GM12878 (cell line): ENCODE measurements around the gene SMG6. TPM values are rescaled to one million over a fixed set of nuclear protein-coding genes. Genes with fewer than 3 reads are reported as not detected.
A peak's percentile ranks its signal among the peaks of the same experiment; 100 is the strongest.

ENCODE experiments used
- BCL11A ChIP-seq: IDR thresholded peaks from 2 replicates; pipeline ENCODE4 v1.6.1; 2011; ENCODE audit warnings: low read depth, low read length
- BCLAF1 ChIP-seq: fragments of 450-650 bp; IDR thresholded peaks from 2 replicates; pipeline ENCODE4 v1.6.1; 2017; ENCODE audit warnings: antibody characterized with exemption, mild to moderate bottlenecking, moderate library complexity
- BMI1 ChIP-seq: fragments of 450-650 bp; IDR thresholded peaks from 2 replicates; pipeline ENCODE4 v1.6.1; 2016; ENCODE audit warnings: mild to moderate bottlenecking, moderate library complexity, borderline replicate concordance
- CBFB ChIP-seq: IDR thresholded peaks from 2 replicates; pipeline ENCODE4 v1.6.1; 2016; ENCODE audit warnings: antibody characterized with exemption, low read depth
- CBX5 ChIP-seq: sonication (generic); IDR thresholded peaks from 2 replicates; pipeline ENCODE4 v1.6.1; 2016; ENCODE audit warnings: low read depth, moderate library complexity, mild to moderate bottlenecking, inconsistent platforms
- CHD1 ChIP-seq: IDR thresholded peaks from 2 replicates; pipeline ENCODE4 v1.6.1; 2012; ENCODE audit warnings: low read depth, low read length, improper control_type of control experiment
- CREB1 ChIP-seq: IDR thresholded peaks from 2 replicates; pipeline ENCODE4 v1.6.1; 2012; ENCODE audit warnings: low read depth, mild to moderate bottlenecking, inconsistent platforms
- CREM ChIP-seq: IDR thresholded peaks from 2 replicates; pipeline ENCODE4 v1.6.1; 2014; ENCODE audit warnings: antibody characterized with exemption, low read depth
- DPF2 ChIP-seq: fragments of 450-650 bp; IDR thresholded peaks from 2 replicates; pipeline ENCODE4 v1.6.1; 2017; ENCODE audit warnings: mild to moderate bottlenecking
- ETV6 ChIP-seq, 2 experiments: fragments of 450-650 bp in 1 of 2; IDR thresholded peaks in 1 of 2; conservative IDR thresholded peaks in 1 of 2; 2 replicates each; pipeline ENCODE4 v1.6.1; 2014; ENCODE audit warnings: antibody characterized with exemption in 1 of 2, borderline replicate concordance in 1 of 2, low read depth in 1 of 2, mild to moderate bottlenecking in 1 of 2, moderate library complexity in 1 of 2
- IRF3 ChIP-seq: fragments of 450-650 bp; IDR thresholded peaks from 2 replicates; pipeline ENCODE4 v1.6.1; 2014; ENCODE audit warnings: mild to moderate bottlenecking
- KAT2A ChIP-seq: conservative IDR thresholded peaks from 2 replicates; pipeline ENCODE4 v1.6.1; 2011; ENCODE audit warnings: low read depth, low read length; ENCODE audit not compliant: control insufficient read depth
- MAX ChIP-seq: IDR thresholded peaks from 2 replicates; pipeline ENCODE4 v1.6.1; 2012; ENCODE audit warnings: low read depth, low read length, improper control_type of control experiment
- MTA3 ChIP-seq: IDR thresholded peaks from 2 replicates; pipeline ENCODE4 v1.6.1; 2012; ENCODE audit warnings: low read length, inconsistent platforms, borderline replicate concordance
- MXI1 ChIP-seq: fragments of 150-350 bp; IDR thresholded peaks from 2 replicates; pipeline ENCODE4 v1.6.1; 2011; ENCODE audit warnings: low read depth, mild to moderate bottlenecking, inconsistent platforms, low read length, improper control_type of control experiment
- NFIC ChIP-seq: IDR thresholded peaks from 2 replicates; pipeline ENCODE4 v1.6.1; 2012; ENCODE audit warnings: low read depth, mild to moderate bottlenecking, inconsistent platforms, low read length, moderate library complexity
- NFYB ChIP-seq: IDR thresholded peaks from 2 replicates; pipeline ENCODE4 v1.6.1; 2011; ENCODE audit warnings: low read depth, mild to moderate bottlenecking, low read length, improper control_type of control experiment, moderate library complexity; ENCODE audit not compliant: insufficient read depth
- POLR2AphosphoS5 ChIP-seq: IDR thresholded peaks from 2 replicates; pipeline ENCODE4 v1.6.1; 2011; ENCODE audit warnings: mild to moderate bottlenecking, low read length, inconsistent platforms
- POU2F2 ChIP-seq: IDR thresholded peaks from 3 replicates; pipeline ENCODE4 v1.6.1; 2011; ENCODE audit warnings: low read depth, mild to moderate bottlenecking, low read length, borderline replicate concordance
- RFX5 ChIP-seq: IDR thresholded peaks from 2 replicates; pipeline ENCODE4 v1.6.1; 2011; ENCODE audit warnings: low read depth, low read length, improper control_type of control experiment
- STAT1 ChIP-seq: fragments of 450-650 bp; conservative IDR thresholded peaks from 2 replicates; pipeline ENCODE4 v1.6.1; 2014; ENCODE audit warnings: antibody characterized with exemption, mild to moderate bottlenecking
- SUPT20H ChIP-seq: IDR thresholded peaks from 2 replicates; pipeline ENCODE4 v1.6.1; 2011; ENCODE audit warnings: low read depth, mild to moderate bottlenecking, low read length, moderate library complexity, borderline replicate concordance; ENCODE audit not compliant: control insufficient read depth
- USF1 ChIP-seq: IDR thresholded peaks from 2 replicates; pipeline ENCODE4 v1.6.1; 2011; ENCODE audit warnings: borderline replicate concordance, low read depth, mild to moderate bottlenecking, moderate library complexity, mixed read lengths, low read length; ENCODE audit not compliant: insufficient read depth; ENCODE audit errors: extremely low read length
- ZBED1 ChIP-seq: IDR thresholded peaks from 2 replicates; pipeline ENCODE4 v1.6.1; 2016; ENCODE audit warnings: borderline replicate concordance
- ZNF384 ChIP-seq: IDR thresholded peaks from 2 replicates; pipeline ENCODE4 v1.6.1; 2012; ENCODE audit warnings: low read depth, mild to moderate bottlenecking, low read length, improper control_type of control experiment, borderline replicate concordance
- ZSCAN29 ChIP-seq: fragments of 450-650 bp; IDR thresholded peaks from 2 replicates; pipeline ENCODE4 v1.6.1; 2017; ENCODE audit warnings: mild to moderate bottlenecking, moderate library complexity
- ZZZ3 ChIP-seq: IDR thresholded peaks from 2 replicates; pipeline ENCODE4 v1.6.1; 2011; ENCODE audit warnings: low read depth; ENCODE audit not compliant: control insufficient read depth, insufficient read length
- polyA plus RNA-seq, 11 experiments: library from polyadenylated mRNA; depleted of rRNA in 4 of 11; unstranded in 6 of 11; stranded (reverse) in 5 of 11; fragments of >200 nt; fragmentation: Nextera tagmentation in 4 of 11; fragmentation: Illumina TruSeq in 1 of 11; extraction: Ambion mirVana in 4 of 11; extraction: Trizol in 1 of 11; gene quantifications; 1 replicate in 1 of 11; 2 replicates in 10 of 11; pipeline versions ENCODE4 v1.2.1 to v1.2.3, GENCODE V29; 2011 to 2016; ENCODE audit warnings: inconsistent platforms in 2 of 11, missing spikeins in 2 of 11, low read depth in 1 of 11
- total RNA-seq, 4 experiments: library from RNA; depleted of rRNA in 3 of 4; stranded (reverse); fragments of >200 nt in 3 of 4; fragmentation: Illumina TruSeq in 1 of 4; extraction: Trizol in 1 of 4; gene quantifications; 2 replicates each; pipeline versions ENCODE4 v1.2.1 to v1.2.3, GENCODE V29; 2013 to 2021

Gene SMG6
- total and polyA plus RNA-seq, 10 of the 15 experiments (the other 5 are each of a cell fraction or from before 2014, with no cell fraction given) = 0.58 to 28.7 (median 15.7) TPM

- no peak for TF ChIP-seq ETV6 (conservative IDR thresholded peaks at IDR 0.05 in 1 of 2, IDR thresholded peaks at IDR 0.05 in 1 of 2; ENCODE audit: borderline replicate concordance in 1 of 2, low read depth in 1 of 2)
- TF ChIP-seq SUPT20H = no peak
- no peak for TF ChIP-seq NFIC
- TF ChIP-seq USF1 = no peak
- TF ChIP-seq BCLAF1 = no peak
- TF ChIP-seq CBFB = no peak
- TF ChIP-seq BMI1 = no peak
- TF ChIP-seq CREM = peak; percentile 91
- no peak for TF ChIP-seq IRF3
- TF ChIP-seq RFX5 = no peak
- TF ChIP-seq ZZZ3 = no peak
- no peak for TF ChIP-seq KAT2A
- TF ChIP-seq NFYB = no peak
- TF ChIP-seq CHD1 = no peak
- no peak for TF ChIP-seq ZSCAN29
- peak; percentile 93 for TF ChIP-seq CREB1
- no peak for TF ChIP-seq ZNF384
- no peak for TF ChIP-seq DPF2
- no peak for TF ChIP-seq MTA3
- no peak for TF ChIP-seq CBX5
- no peak for TF ChIP-seq POU2F2
- no peak for TF ChIP-seq STAT1
- no peak for TF ChIP-seq ZBED1
- TF ChIP-seq MAX = peak; percentile 51; the same call in 1 of the 2 replicates
- TF ChIP-seq MXI1 = no peak
- TF ChIP-seq POLR2AphosphoS5 = no peak
- no peak for TF ChIP-seq BCL11A
Observed at GRCh38 chr17:2050300-2051060, 253.1 kb downstream of the SMG6 start (continued).
